SU-DHL-6 (cell line): Measurements from ENCODE around the gene FLACC1.

Experiments
- CTCF ChIP-seq: fragments of 200-600 bp; sonication (generic); IDR thresholded peaks from one replicate; pipeline ENCODE4 v1.5.1; 2017; ENCODE audit warnings: antibody characterized with exemption, mild to moderate bottlenecking, low read length, moderate library complexity; ENCODE audit not compliant: insufficient read depth, poor library complexity, severe bottlenecking
- EZH2phosphoT487 ChIP-seq: fragments of 200-600 bp; sonication (generic), shearing (Covaris generic); conservative IDR thresholded peaks from 2 replicates; pipeline ENCODE4 v1.6.1; 2018; ENCODE audit warnings: mild to moderate bottlenecking, antibody characterized with exemption, low read length, moderate library complexity, mixed read lengths

GRCh38 chr2:201258666-201259615 is 98.2 kb downstream of the FLACC1 start:
- no peak for TF ChIP-seq CTCF
- TF ChIP-seq EZH2phosphoT487, result no peak
